Neuron (in vitro differentiated cells): ENCODE data around the gene VWC2.

Experiments
- H2AFZ ChIP-seq: one replicate; pipeline ENCODE4 v1.6.1; 2013; ENCODE audit warnings: low read depth, mild to moderate bottlenecking, inconsistent platforms, low read length, moderate library complexity
- H3K27me3 ChIP-seq: one replicate; pipeline ENCODE4 v1.6.1; 2013; ENCODE audit warnings: low read length; ENCODE audit not compliant: insufficient read depth
- H3K36me3 ChIP-seq: one replicate; pipeline ENCODE4 v1.6.1; 2013; ENCODE audit warnings: low read length; ENCODE audit not compliant: insufficient read depth
- H3K4me1 ChIP-seq: one replicate; pipeline ENCODE4 v1.6.1; 2013; ENCODE audit warnings: low read length; ENCODE audit not compliant: insufficient read depth
- H3K4me3 ChIP-seq: 2 replicates; pipeline ENCODE4 v1.5.1; 2013; ENCODE audit warnings: mild to moderate bottlenecking, low read length, moderate library complexity
- H3K9me3 ChIP-seq: one replicate; pipeline ENCODE4 v1.6.1; 2013; ENCODE audit warnings: low read length

VWC2 gene

DNA sequence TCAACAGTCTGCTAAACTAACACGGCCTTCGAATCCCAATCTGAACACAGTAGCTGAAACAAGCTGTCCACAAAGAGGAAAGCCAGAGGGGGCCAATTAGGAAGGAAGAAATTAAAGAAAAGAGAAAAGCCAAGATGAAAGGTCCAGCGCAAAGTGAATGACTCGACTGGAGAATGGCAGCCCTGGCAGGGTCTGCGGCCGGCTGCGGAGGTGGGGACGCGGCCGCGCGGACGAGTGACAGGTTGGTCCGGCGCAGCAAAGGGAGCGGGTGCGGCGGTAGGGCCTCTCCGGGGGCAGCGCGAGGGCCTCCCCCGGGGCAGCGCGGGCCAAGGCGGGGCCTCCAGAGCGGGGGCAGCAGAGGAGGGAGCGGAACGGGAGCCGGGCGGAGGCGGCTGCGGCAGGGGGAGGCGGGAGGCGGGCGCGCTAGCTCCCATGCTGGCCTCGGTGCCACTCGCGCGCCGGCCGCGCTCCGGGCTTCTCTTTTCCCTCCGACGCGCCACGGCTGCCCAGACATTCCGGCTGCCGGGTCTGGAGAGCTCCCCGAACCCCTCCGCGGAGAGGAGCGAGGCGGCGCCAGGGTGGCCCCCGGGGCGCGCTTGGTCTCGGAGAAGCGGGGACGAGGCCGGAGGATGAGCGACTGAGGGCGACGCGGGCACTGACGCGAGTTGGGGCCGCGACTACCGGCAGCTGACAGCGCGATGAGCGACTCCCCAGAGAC lies at the start of gene VWC2:
Gene VWC2, plus strand, starts transcription at position 421 of the 718 bp plus-strand sequence. CDS start 1,798 bp downstream, outside the sequence.
- H3K9me3 ChIP-seq, result no peaks in the 10 kb centered on the region
- peaks cover 62% of the 10 kb centered on the region for H3K27me3 ChIP-seq
- H3K4me1 ChIP-seq, result peaks cover 18% of the 10 kb centered on the region
- peak within 1 kb of the TSS; percentile 51 for H2AFZ ChIP-seq
- peak within 1 kb of the TSS; percentile 28 for H3K4me3 ChIP-seq
- no peaks in the 10 kb centered on the region for H3K36me3 ChIP-seq

DNA sequence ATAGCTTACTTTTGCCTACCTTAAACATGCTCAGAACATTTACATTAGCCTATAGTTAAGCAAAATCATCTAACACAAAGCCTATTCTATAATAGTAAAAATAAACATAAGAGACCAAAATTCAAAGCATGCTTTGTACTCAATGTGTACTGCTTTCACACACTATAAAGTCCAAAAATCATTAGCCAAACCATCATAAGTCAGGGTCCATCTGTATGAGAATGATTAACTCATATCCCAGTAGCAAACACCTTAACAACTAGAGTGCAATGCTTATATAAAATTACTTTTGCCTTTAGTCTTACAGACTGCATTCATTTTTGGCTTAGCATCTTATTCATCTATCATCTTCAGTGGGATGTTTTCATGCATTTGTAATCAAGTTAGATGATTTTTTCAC lies 49.4 kb upstream of the VWC2 start:
- Histone ChIP-seq H2AFZ (no peak overlapping the region), H3K4me1 (no peaks in the 10 kb centered on the region), H3K27me3 (no peaks in the 10 kb centered on the region), H3K4me3 (no peak overlapping the region), H3K9me3 (no peaks in the 10 kb centered on the region), H3K36me3 (no peaks in the 10 kb centered on the region)

DNA sequence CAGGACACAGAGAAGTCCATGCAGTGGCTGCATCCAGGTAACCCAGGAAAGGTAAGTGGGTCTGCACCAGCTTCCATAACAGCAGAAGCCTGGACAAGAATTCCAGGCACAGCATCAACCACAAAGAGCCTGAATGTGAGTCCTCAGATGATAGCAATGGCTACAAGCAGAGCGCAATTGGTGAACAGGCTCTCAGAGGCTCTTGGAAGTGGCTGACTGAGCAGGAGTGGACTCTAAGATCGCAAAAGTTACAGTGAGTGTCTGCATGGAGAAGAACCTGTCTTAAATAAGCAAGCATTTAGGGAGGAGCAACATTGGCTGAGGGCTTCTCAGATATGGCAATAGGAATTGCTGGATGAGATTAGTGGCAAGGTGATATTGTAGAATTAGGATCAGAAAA lies 41.6 kb upstream of the VWC2 start:
- H3K4me3 ChIP-seq, result no peak overlapping the region
- H3K27me3 ChIP-seq, result no peaks in the 10 kb centered on the region
- H3K9me3 ChIP-seq, result no peaks in the 10 kb centered on the region
- no peak overlapping the region for H2AFZ ChIP-seq
- no peaks in the 10 kb centered on the region for H3K4me1 ChIP-seq
- H3K36me3 ChIP-seq, result no peaks in the 10 kb centered on the region

DNA sequence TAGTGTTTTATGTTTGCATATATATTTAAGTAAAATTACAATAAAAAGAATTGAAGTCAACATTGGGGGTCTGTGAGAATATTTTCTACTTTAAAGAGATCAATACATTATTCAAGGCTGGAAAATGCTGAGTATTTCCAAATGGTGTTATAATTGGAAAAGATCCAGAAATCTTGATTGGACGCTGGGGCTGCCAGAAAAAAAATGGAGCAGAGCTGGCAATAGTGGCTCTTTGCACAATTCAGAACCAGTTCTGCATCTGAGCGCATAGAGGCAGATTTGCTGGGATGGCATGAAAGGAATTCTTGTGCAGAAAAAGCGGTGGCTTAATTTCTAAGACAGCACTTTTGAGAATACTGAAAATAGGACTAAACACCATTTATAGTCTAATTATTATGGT lies 10.8 kb upstream of the VWC2 start:
- H3K4me3 ChIP-seq, result no peak overlapping the region
- H3K36me3 ChIP-seq, result no peaks in the 10 kb centered on the region
- no peaks in the 10 kb centered on the region for H3K4me1 ChIP-seq
- no peaks in the 10 kb centered on the region for H3K27me3 ChIP-seq
- no peaks in the 10 kb centered on the region for H3K9me3 ChIP-seq
- no peak overlapping the region for H2AFZ ChIP-seq

DNA sequence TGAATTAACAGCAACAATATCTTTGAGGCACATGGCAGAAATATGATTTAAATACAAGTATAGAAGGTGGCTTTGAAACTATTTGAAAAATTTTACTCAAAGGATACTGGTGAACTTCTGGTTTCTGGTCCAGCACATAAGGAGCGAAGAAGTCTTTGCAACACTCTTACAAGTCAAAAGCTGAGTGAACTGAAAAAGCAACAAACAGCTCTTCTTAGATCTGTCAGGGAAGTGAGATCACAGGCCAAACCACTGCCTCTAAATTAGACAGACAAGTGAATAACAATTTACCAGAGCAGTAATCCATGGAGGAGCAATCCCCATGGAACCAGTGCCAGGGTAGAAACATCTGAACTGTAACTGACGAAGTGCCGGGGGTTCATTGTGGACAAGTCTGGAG lies 9.6 kb upstream of the VWC2 start:
- H3K9me3 ChIP-seq, result no peaks in the 10 kb centered on the region
- no peaks in the 10 kb centered on the region for H3K27me3 ChIP-seq
- H3K4me3 ChIP-seq, result no peak overlapping the region
- H3K36me3 ChIP-seq, result no peaks in the 10 kb centered on the region
- no peak overlapping the region for H2AFZ ChIP-seq
- no peaks in the 10 kb centered on the region for H3K4me1 ChIP-seq

DNA sequence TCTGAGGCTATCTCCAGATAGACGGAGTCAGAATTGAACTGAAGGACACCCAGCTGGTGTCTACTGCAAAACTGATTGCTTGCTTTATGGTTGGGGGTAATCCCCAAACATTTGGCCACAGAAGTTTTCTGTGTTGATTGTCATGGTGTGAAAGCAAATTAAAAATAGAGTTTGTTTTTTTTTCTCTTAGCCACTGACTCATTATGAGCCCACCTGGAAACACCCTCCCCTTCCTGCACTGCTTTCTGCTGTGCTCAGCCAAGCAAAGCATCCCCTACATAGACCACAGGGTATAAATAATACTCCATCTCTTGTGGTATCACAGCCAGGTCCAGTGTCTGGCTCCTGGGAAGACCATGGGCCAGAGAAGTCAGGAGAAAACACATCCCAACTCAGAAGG lies 6.5 kb upstream of the VWC2 start:
- Histone ChIP-seq H3K36me3 (no peaks in the 10 kb centered on the region), H2AFZ (no peak overlapping the region), H3K9me3 (no peaks in the 10 kb centered on the region), H3K4me1 (no peaks in the 10 kb centered on the region), H3K4me3 (no peak overlapping the region), H3K27me3 (peaks cover 8% of the 10 kb centered on the region)

DNA sequence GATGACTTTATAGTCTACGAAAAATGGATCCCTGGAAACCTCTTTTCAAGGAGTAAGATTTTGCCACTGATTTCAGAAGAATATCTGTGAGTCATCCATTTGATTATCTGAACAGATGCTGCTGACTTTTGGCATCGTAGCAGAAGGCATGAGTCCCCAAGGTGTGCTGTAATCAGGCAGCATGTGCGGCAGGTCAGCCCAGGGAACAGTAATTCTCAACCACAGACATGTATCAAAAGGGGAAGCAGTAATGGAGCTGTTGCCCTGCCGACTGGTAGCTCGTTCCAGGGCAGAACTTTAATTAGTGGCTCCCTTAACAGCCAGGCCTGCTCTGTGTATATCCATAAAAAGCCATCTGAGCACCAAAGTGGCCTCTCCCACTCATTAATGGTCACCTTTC lies 5.7 kb upstream of the VWC2 start:
- Histone ChIP-seq H3K4me3 (no peak overlapping the region), H3K36me3 (no peaks in the 10 kb centered on the region), H3K9me3 (no peaks in the 10 kb centered on the region), H3K4me1 (no peaks in the 10 kb centered on the region), H2AFZ (no peak overlapping the region), H3K27me3 (peaks cover 16% of the 10 kb centered on the region)

DNA sequence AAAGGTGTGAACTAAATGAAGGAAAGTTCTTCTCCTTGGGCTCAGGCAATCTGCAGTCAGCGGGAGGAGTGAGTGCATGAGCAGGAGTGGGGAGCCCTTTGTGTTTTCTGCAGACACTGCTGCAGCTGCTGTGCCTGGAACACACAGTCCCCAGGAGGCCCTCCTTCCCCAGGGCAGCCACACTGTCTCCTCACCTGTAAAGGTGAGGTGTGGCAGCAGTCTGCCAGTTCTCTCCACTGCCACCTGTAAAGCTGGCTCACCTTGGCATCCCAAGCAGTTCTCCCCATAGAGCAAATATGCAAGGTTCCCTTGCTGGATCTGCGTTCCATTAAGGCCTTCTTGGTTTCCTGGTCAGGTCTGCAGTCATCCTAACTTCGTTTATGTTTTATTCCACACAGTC lies 5.2 kb upstream of the VWC2 start:
- Histone ChIP-seq H3K4me1 (peaks cover 1% of the 10 kb centered on the region), H3K36me3 (no peaks in the 10 kb centered on the region), H3K9me3 (no peaks in the 10 kb centered on the region), H3K27me3 (peaks cover 21% of the 10 kb centered on the region), H2AFZ (no peak overlapping the region), H3K4me3 (no peak overlapping the region)

DNA sequence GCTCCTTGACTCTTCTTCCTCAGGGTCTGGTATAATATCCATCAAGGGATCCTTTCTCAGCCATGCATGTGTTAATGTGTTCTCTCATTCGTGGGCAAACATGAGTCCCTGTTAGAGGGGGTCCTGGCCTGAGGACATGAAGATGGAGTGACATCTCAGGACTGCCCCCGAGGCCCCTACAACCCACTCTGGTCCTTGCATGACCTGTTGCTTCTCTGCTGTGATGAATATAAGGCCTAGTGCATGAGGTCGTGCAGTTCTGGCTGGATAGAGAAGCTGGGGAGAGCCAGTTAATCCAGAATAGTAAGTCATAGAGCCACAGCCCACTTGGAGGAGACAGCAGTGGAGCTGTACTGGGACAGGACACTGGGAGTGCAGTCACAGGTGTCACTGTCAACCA lies 4.6 kb upstream of the VWC2 start:
- Histone ChIP-seq H3K9me3 (no peaks in the 10 kb centered on the region), H3K27me3 (peaks cover 26% of the 10 kb centered on the region), H2AFZ (no peak overlapping the region), H3K36me3 (no peaks in the 10 kb centered on the region), H3K4me3 (no peak overlapping the region), H3K4me1 (peaks cover 2% of the 10 kb centered on the region)

DNA sequence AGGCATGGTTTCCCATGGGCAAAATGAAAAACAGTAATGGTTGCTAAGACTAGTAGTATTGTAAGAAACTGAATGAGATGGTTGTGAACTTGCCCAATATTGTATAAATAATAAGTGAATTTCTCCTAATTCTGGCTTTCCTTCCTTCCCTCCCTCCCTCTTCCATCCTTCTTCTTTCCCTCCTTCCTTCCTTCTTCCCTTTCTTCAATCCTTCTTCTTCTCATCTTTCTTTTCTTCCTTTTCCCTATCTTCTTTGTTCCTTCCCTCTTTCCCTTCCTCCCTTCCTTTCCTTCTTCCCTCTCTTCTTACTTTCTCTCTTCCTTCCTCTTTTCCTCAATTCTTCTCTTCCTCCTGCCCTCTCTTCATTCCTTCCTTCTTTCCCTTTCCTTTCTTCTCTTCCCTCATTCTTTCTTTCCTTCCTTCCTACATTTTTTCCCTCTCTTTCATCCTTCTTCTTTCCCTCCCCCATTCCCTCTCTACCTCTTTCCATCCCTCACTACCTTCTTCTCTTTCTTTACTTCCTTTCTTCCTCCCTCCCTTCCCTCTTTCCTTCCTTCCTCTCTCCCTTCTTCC lies 4.1 kb upstream of the VWC2 start:
- H2AFZ ChIP-seq, result no peak overlapping the region
- H3K4me3 ChIP-seq, result no peak overlapping the region
- H3K4me1 ChIP-seq, result peaks cover 8% of the 10 kb centered on the region
- no peaks in the 10 kb centered on the region for H3K9me3 ChIP-seq
- H3K36me3 ChIP-seq, result no peaks in the 10 kb centered on the region
- H3K27me3 ChIP-seq, result peaks cover 31% of the 10 kb centered on the region

DNA sequence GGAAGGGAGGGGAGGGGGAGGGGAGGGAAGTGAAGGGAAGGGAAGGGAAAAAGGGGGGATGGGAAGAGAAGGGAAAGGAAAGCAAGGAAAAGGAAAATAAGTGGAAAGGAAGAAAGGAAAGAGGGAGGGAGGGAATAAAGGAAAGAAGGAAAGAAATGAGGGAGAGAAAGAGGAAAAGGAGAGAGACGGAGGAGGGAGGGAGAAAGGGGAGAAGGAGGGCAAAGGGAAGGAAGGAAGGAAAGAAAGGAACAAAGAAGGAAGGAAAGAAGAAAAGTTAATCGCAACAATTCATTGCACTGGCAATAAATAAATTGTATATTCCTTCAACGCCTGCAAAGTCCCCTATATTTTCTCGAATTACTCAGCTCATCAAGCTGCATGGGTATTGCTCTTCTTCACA lies 2.6 kb upstream of the VWC2 start:
- Histone ChIP-seq H3K9me3 (no peaks in the 10 kb centered on the region), H2AFZ (no peak overlapping the region), H3K27me3 (peaks cover 43% of the 10 kb centered on the region), H3K36me3 (no peaks in the 10 kb centered on the region), H3K4me1 (peaks cover 18% of the 10 kb centered on the region), H3K4me3 (no peak overlapping the region)

DNA sequence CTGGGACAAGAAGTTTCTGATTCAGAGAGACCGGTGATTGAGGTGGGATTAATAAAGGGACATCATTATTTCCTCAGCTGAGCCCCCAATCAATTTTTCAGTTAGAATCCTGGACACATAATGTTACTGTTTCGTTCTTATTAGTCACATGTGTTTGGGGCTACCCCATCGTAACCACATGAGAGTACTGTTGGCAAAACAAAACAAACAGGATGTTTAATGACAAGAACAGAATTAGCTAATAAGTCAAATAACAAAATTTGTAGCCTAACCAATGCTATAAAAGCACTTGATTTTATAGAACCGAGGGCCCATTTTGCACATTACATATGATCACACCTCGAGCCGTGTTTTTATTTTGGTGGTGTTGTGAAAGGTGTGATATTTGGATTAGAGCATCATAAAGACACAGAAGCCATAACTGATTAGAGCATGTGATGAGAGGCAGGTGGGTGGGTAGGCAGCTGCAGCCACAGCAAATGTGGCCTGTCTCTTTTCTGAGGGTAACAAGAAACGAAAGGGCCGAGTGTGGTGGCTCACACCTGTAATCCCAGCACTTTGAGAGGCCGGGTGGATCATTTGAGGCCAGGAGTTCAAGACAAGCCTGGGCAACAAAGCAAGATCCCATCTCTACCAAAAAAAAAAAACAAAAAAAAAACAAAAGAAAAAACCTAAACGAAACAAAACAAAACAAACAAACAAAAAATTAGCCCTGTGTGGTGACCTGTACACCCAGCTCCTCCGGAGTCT lies 1.8 kb upstream of the VWC2 start:
- peaks cover 51% of the 10 kb centered on the region for H3K27me3 ChIP-seq
- H3K9me3 ChIP-seq, result no peaks in the 10 kb centered on the region
- H3K4me1 ChIP-seq, result peaks cover 18% of the 10 kb centered on the region
- H2AFZ ChIP-seq, result no peak overlapping the region
- H3K36me3 ChIP-seq, result no peaks in the 10 kb centered on the region
- H3K4me3 ChIP-seq, result no peak overlapping the region

DNA sequence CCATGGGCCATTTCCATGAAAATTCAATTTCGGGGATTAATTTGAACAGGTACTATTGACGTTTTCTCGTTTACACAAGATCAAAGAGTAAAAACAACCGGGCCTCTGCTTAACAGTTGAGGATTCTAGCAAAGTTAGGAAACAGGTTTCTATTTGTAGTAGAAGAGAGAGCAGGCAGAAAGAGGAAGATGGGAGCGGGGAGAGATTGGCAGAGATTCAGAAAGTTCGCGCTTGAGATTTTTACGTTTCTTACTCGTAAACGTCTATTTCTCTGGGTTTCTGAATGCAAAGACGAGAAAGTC lies 571 bp upstream of the VWC2 start:
- peaks cover 61% of the 10 kb centered on the region for H3K27me3 ChIP-seq
- no peak overlapping the region for H3K4me3 ChIP-seq
- no peaks in the 10 kb centered on the region for H3K36me3 ChIP-seq

More for the DNA sequence above, 571 bp upstream of the VWC2 start:
- Histone ChIP-seq H2AFZ (peak overlapping the region; percentile 51), H3K4me1 (peaks cover 18% of the 10 kb centered on the region), H3K9me3 (no peaks in the 10 kb centered on the region)
